Prostate gland (tissue), 2 donors: ENCODE results near the gene GATA6. TPM values are rescaled to one million over a fixed set of nuclear protein-coding genes. Genes with fewer than 3 reads are reported as not detected.

Experiments used
- DNase-seq: peaks from one replicate; pipeline ENCODE4 v3.0.0-alpha.2; 2019; ENCODE audit warnings: low spot score
- H3K27ac ChIP-seq, 2 donors: fragments of 200-600 bp; sonication (generic); 2 replicates each; pipeline ENCODE4 v1.5.1; 2017 to 2019
- H3K27me3 ChIP-seq: fragments of 200-600 bp; sonication (generic); replicated peaks from 2 replicates; pipeline ENCODE4 v1.5.1; 2019; ENCODE audit not compliant: insufficient read depth
- H3K36me3 ChIP-seq, 2 donors: fragments of 200-600 bp; sonication (generic); 1 replicate in 1 of 2; 2 replicates in 1 of 2; pipeline versions ENCODE4 v1.5.1 to v1.8.1; 2017 to 2019
- H3K4me1 ChIP-seq: fragments of 200-600 bp; sonication (generic); replicated peaks from 2 replicates; pipeline ENCODE4 v1.5.1; 2019
- H3K4me3 ChIP-seq, 2 donors: fragments of 200-600 bp; sonication (generic); 2 replicates each; pipeline ENCODE4 v1.5.1; 2017 to 2019
- H3K9me3 ChIP-seq: fragments of 200-600 bp; sonication (generic); 2 replicates; pipeline ENCODE4 v1.5.1; 2017
- CTCF ChIP-seq, 4 experiments: fragments of 200-600 bp in 2 of 4; fragments of 450-650 bp in 2 of 4; sonication (generic) in 2 of 4; IDR thresholded peaks; 1 replicate in 3 of 4; 2 replicates in 1 of 4; pipeline ENCODE4 v1.5.1; 2016 to 2019; ENCODE audit warnings: antibody characterized with exemption in 4 of 4, mild to moderate bottlenecking in 2 of 4, moderate library complexity in 2 of 4
- POLR2A ChIP-seq: fragments of 450-650 bp; IDR thresholded peaks from one replicate; pipeline ENCODE4 v1.6.1; 2016; ENCODE audit warnings: antibody characterized with exemption, mild to moderate bottlenecking
- POLR2AphosphoS5 ChIP-seq: sonication (generic); formaldehyde crosslinking; IDR thresholded peaks from one replicate; pipeline ENCODE4 v1.6.1; 2017; ENCODE audit warnings: antibody characterized with exemption
- WGBS: methylation state at CpG from one replicate; pipeline ENCODE4 v1.1.5; 2018; 5-methylcytosine and 5-hydroxymethylcytosine counted together
- intact Hi-C: fragments of 100-400 bp; cut with DNase I; formaldehyde crosslinking; loops from one replicate; pipeline ENCODE4 v1.14.2; 2022
- total RNA-seq, 2 donors: library from RNA; depleted of rRNA; stranded (reverse); fragments of >200 nt; gene quantifications; one replicate each; pipeline ENCODE4 v1.1.0, GENCODE V29; 2016

Gene GATA6
- total RNA-seq, 2 donors from 2014 or later: 9.8 to 49.0 TPM

- Histone ChIP-seq H3K4me3 (no peak overlapping the region), H3K27me3 (peaks cover 4% of the 10 kb centered on the region), H3K36me3 (no peaks in the 10 kb centered on the region), H3K4me1 (peaks cover 1% of the 10 kb centered on the region), H3K9me3 (no peaks in the 10 kb centered on the region), H3K27ac (no peak overlapping the region)
- intact Hi-C loops: loop anchor here (5.0 kb wide), 1 partner anchor 388 kb away; no protein-coding TSS in a partner anchor
- TF ChIP-seq POLR2AphosphoS5 (no peak), POLR2A (no peak), CTCF (IDR thresholded peaks at IDR 0.05) (no peak)
- WGBS: 72% methylated on average over 6 of the region's 6 CpGs
- no peak for DNase-seq
Observed at GRCh38 chr18:22173928-22174301, 4.5 kb downstream of the GATA6 start.

GRCh38 chr18:22174341-22175145, 5.2 kb downstream of the GATA6 start:
- H3K27me3 ChIP-seq: peaks cover 4% of the 10 kb centered on the region
- H3K27ac ChIP-seq: no peak overlapping the region
- no peak for DNase-seq
- H3K4me1 ChIP-seq: no peaks in the 10 kb centered on the region
- intact Hi-C loops: loop anchor here (5.0 kb wide), 1 partner anchor 388 kb away; no protein-coding TSS in a partner anchor
- 68% methylated on average over 6 of the region's 6 CpGs for WGBS
- no peaks in the 10 kb centered on the region for H3K36me3 ChIP-seq
- TF ChIP-seq POLR2AphosphoS5 (no peak), CTCF (IDR thresholded peaks at IDR 0.05) (no peak), POLR2A (no peak)
- no peak overlapping the region for H3K4me3 ChIP-seq
- no peaks in the 10 kb centered on the region for H3K9me3 ChIP-seq

- Histone ChIP-seq H3K36me3 (no peaks in the 10 kb centered on the region), H3K9me3 (no peaks in the 10 kb centered on the region), H3K27me3 (peaks cover 4% of the 10 kb centered on the region), H3K27ac (no peak overlapping the region), H3K4me3 (no peak overlapping the region), H3K4me1 (no peaks in the 10 kb centered on the region)
- TF ChIP-seq CTCF (IDR thresholded peaks at IDR 0.05) (no peak), POLR2A (no peak), POLR2AphosphoS5 (no peak)
- intact Hi-C loops: no loop called here
- no peak for DNase-seq
- WGBS: 77% methylated on average over 4 of the region's 4 CpGs
Observed at GRCh38 chr18:22175346-22175745, 6.0 kb downstream of the GATA6 start.

GRCh38 chr18:22176420-22177326, 7.3 kb downstream of the GATA6 start:
- intact Hi-C loops: no loop called here
- no peak for DNase-seq
- no peak overlapping the region for H3K4me3 ChIP-seq

More at GRCh38 chr18:22176420-22177326, 7.3 kb downstream of the GATA6 start:
- H3K4me1 ChIP-seq: no peaks in the 10 kb centered on the region
- TF ChIP-seq CTCF (IDR thresholded peaks at IDR 0.05) (no peak), POLR2A (no peak), POLR2AphosphoS5 (no peak)
- no peak overlapping the region for H3K27ac ChIP-seq
- H3K27me3 ChIP-seq: peaks cover 4% of the 10 kb centered on the region
- no peaks in the 10 kb centered on the region for H3K36me3 ChIP-seq
- no peaks in the 10 kb centered on the region for H3K9me3 ChIP-seq
- WGBS: 26% methylated on average over 71 of the region's 71 CpGs
